Common myeloid progenitor, CD34-positive (primary cell): ENCODE measurements around the gene ZNF189.

Source experiments
- CTCF ChIA-PET: fragments of 350-600 bp; sonication (Branson Sonifier 250); formaldehyde crosslinking; loops from one replicate; lab custom pipeline; 2021; ENCODE audit warnings: antibody characterized with exemption; lab: Charles Lee
- POLR2A ChIA-PET: fragments of 350-600 bp; sonication (Branson Sonifier 250); formaldehyde crosslinking; loops from one replicate; lab custom pipeline; 2021; ENCODE audit warnings: antibody characterized with exemption; lab: Charles Lee
- DNase-seq, 3 donors: peaks; one replicate each; pipeline versions ENCODE4 v3.0.0 to v3.0.0-alpha.2; 2013
- H3K27ac ChIP-seq, 2 experiments: 1 replicate in 1 of 2; 2 replicates in 1 of 2; pipeline ENCODE4 v1.7.0; 2013; ENCODE audit warnings: inconsistent platforms in 2 of 2, low read length in 2 of 2, mild to moderate bottlenecking in 2 of 2, low read depth in 1 of 2, moderate library complexity in 1 of 2; ENCODE audit not compliant: severe bottlenecking in 2 of 2, insufficient read depth in 1 of 2, poor library complexity in 1 of 2
- H3K27me3 ChIP-seq, 5 experiments: replicated peaks in 2 of 5; 1 replicate in 3 of 5; 2 replicates in 2 of 5; pipeline versions ENCODE4 v1.6.1 to v1.7.0; 2013; ENCODE audit warnings: low read length in 4 of 5, mild to moderate bottlenecking in 2 of 5, moderate library complexity in 2 of 5, inconsistent platforms in 1 of 5; ENCODE audit not compliant: insufficient read depth in 5 of 5, control insufficient read depth in 4 of 5
- H3K36me3 ChIP-seq, 4 experiments: 1 replicate in 2 of 4; 2 replicates in 2 of 4; pipeline versions ENCODE4 v1.6.1 to v1.7.0; 2013; ENCODE audit warnings: low read length in 3 of 4, control low read depth in 1 of 4, mild to moderate bottlenecking in 1 of 4; ENCODE audit not compliant: control insufficient read depth in 4 of 4, insufficient read depth in 4 of 4
- H3K4me1 ChIP-seq, 4 experiments: 1 replicate in 3 of 4; 2 replicates in 1 of 4; pipeline versions ENCODE4 v1.6.1 to v1.7.1; 2013; ENCODE audit warnings: low read length in 3 of 4, mild to moderate bottlenecking in 3 of 4, control low read depth in 1 of 4, inconsistent platforms in 1 of 4, moderate library complexity in 1 of 4; ENCODE audit not compliant: control insufficient read depth in 4 of 4, insufficient read depth in 4 of 4; ENCODE audit errors: control extremely low read depth in 1 of 4
- H3K4me3 ChIP-seq, 7 experiments: 1 replicate in 4 of 7; 2 replicates in 3 of 7; pipeline versions ENCODE4 v1.5.1 to v1.7.0; 2013; ENCODE audit warnings: mild to moderate bottlenecking in 7 of 7, low read length in 6 of 7, moderate library complexity in 6 of 7, inconsistent platforms in 2 of 7, low read depth in 2 of 7, control low read depth in 1 of 7; ENCODE audit not compliant: insufficient read depth in 4 of 7, control insufficient read depth in 1 of 7; ENCODE audit errors: extremely low read depth in 1 of 7
- H3K9me3 ChIP-seq, 5 experiments: 1 replicate in 4 of 5; 2 replicates in 1 of 5; pipeline versions ENCODE4 v1.6.1 to v1.7.1; 2013; ENCODE audit warnings: low read length in 4 of 5, mild to moderate bottlenecking in 2 of 5, inconsistent platforms in 1 of 5, low read depth in 1 of 5, moderate library complexity in 1 of 5; ENCODE audit not compliant: control insufficient read depth in 4 of 5, insufficient read depth in 2 of 5; ENCODE audit errors: control extremely low read depth in 1 of 5
- WGBS: methylation state at CpG from one replicate; pipeline ENCODE4 v1.1.5; 2013; ENCODE audit not compliant: insufficient coverage; 5-methylcytosine and 5-hydroxymethylcytosine counted together

ZNF189 gene

DNA sequence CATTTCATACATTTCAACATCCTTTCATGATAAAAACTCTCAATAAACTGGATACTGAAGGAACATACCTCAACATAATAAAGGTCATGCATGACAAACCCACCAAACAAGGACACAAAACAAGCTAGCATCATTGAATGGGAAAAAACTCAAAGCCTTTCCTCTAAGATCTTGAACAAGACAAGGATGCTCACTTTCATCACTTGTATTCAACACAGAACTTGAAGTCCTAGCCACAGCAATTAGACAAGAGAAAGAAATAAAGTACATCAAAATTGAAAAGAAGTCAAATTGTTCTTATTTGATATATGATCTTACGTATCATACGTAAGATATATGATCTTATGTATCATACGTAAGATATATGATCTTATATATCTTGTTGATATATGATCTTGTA, 5.5 kb upstream of the ZNF189 start:
- ChIA-PET POLR2A (no interaction called here), CTCF (no interaction called here)
- Histone ChIP-seq H3K9me3 (peaks cover 0 to 16% (median 3%) of the 10 kb centered on the region in 5 experiments), H3K36me3 (peaks cover 12 to 46% (median 27%) of the 10 kb centered on the region in 4 experiments), H3K4me1 (peaks cover 0 to 11% (median 4%) of the 10 kb centered on the region in 4 experiments), H3K4me3 (no peak overlapping the region), H3K27me3 (no peaks in the 10 kb centered on the region), H3K27ac (no peak overlapping the region)
- no peak for DNase-seq
- WGBS, result no CpG with 5 or more reads among the region's 3 CpGs

DNA sequence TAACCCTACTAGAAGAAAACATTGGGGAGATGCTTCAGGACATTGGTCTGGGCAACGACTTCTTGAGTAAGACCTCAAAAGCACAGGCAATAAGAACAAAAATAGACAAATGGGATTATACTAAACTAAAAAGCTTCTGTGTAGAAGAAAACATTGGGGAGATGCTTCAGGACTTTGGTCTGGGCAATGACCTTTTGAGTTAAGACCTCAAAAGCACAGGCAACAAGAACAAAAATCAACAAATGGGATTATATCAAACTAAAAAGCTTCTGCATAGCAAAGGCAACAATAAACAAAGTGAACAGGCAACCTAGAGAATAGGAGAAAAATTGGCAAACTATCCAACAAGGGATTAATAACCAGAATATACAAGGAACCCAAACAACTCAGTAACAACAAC, 4.0 kb upstream of the ZNF189 start:
- no peak for DNase-seq
- Histone ChIP-seq H3K27me3 (no peaks in the 10 kb centered on the region), H3K4me1 (peaks cover 4 to 17% (median 8%) of the 10 kb centered on the region in 4 experiments), H3K36me3 (peaks cover 10 to 34% (median 18%) of the 10 kb centered on the region in 4 experiments), H3K9me3 (peaks cover 0 to 16% (median 3%) of the 10 kb centered on the region in 5 experiments), H3K4me3 (no peak overlapping the region), H3K27ac (no peak overlapping the region)
- ChIA-PET POLR2A (no interaction called here), CTCF (no interaction called here)
- WGBS, result no CpG with 5 or more reads among the region's 1 CpG

DNA sequence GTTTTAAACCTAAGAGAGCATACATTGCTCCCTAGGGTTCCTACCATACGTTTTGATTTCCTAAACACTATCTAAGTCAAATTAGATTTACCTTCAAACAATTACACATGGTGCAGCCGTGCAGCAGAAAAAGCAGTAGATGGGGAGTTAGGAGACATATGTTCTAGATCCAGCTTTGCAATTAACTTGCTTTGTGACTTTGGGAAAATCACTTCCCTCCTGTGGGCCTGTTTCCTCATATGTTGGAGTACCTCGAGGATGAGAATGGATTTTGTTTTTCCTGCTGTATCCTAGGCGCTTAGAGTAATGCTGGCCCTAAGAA, 944 bp upstream of the ZNF189 start:
- no peaks in the 10 kb centered on the region for H3K27me3 ChIP-seq
- peaks cover 9 to 29% (median 15%) of the 10 kb centered on the region in 4 experiments for H3K4me1 ChIP-seq
- WGBS, result 0% methylated on average over 2 of the region's 4 CpGs
- H3K4me3 ChIP-seq, result peak overlapping the region in 6 of 7 experiments; percentile 72 to 100 (median 93)
- ChIA-PET POLR2A (interaction anchor here (0.7 kb wide), 1 partner anchor 715 kb away, joined by 3 read pairs; no protein-coding TSS in a partner anchor), CTCF (interaction anchor here (1.6 to 2.3 kb wide), 3 partner anchors 9 to 89 kb away, joined by 3 to 10 read pairs (median 4); a partner anchor contains a TSS)
- H3K9me3 ChIP-seq, result peaks cover 1 to 27% (median 3%) of the 10 kb centered on the region in 5 experiments
- no peak for DNase-seq
- H3K36me3 ChIP-seq, result peaks cover 11 to 44% (median 30%) of the 10 kb centered on the region in 4 experiments
- H3K27ac ChIP-seq, result peak overlapping the region; percentile 96 to 98

DNA sequence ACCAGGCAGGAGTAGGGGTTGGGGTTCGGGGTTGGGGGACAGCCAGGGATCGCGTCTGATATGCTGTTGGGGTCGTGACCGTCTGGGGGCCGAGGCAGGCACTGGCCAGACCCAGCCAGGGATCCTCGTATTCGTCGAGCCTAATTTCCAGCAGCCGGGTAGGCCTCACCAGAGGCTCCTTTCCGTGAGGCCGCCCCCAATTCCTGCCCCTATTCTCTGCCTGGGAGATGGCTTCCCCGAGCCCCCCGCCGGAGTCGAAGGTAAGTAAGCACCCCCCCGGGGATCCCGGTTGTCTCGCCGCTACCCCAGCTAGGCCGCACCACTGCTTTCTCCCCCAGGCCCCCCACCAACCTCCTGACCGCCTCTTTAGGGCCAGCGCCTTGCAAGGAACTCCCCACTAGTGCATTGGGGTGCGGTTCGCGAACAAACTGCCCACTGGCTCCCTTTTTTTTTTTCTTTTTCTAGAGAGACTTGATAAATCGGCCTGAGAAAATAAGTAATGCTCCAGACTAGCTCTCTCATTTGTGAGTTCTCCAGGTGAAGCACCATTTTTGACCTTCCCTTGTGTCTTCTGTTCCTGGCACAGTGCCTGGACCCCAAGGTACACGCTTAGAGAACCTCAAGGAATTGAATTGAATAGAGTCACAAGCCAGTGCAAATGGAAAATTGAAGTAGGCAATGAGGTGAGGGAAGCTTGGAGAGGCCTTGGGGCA, 435 bp downstream of the ZNF189 start:
- DNase-seq, result peak in 2 of 3 donors; percentile 16 to 22
- Histone ChIP-seq H3K36me3 (peaks cover 25 to 55% (median 42%) of the 10 kb centered on the region in 4 experiments), H3K4me3 (peak overlapping the region; percentile 57 to 100 (median 87)), H3K27me3 (no peaks in the 10 kb centered on the region), H3K4me1 (peaks cover 9 to 29% (median 15%) of the 10 kb centered on the region in 4 experiments), H3K9me3 (peaks cover 9 to 32% (median 12%) of the 10 kb centered on the region in 5 experiments), H3K27ac (peak overlapping the region; percentile 82 to 98)
- ChIA-PET CTCF (interaction anchor here (1.6 to 2.3 kb wide), 4 partner anchors 10 to 87 kb away, joined by 3 to 10 read pairs (median 6); a partner anchor contains a TSS), POLR2A (interaction anchor here (0.6 kb wide), 1 partner anchor 135 kb away, joined by 3 read pairs; the partner anchor contains the start of gene RNF20)
- WGBS, result under 1% methylated on average over 19 of the region's 28 CpGs

DNA sequence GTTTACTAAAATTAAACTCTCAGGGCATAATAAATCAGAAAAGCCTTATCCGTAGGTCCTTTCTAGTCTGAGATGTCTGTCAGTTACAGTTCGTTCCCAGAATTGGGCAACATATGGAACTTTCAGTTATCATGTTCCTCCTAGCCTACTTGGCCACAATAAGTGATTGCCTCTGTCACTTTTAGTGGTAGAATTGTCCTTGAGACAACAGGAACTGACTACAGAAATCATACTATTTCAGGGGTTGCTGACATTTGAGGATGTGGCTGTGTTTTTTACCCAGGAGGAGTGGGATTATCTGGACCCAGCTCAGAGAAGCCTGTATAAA, 956 bp downstream of the ZNF189 start:
- no peaks in the 10 kb centered on the region for H3K27me3 ChIP-seq
- peaks cover 8 to 33% (median 13%) of the 10 kb centered on the region in 5 experiments for H3K9me3 ChIP-seq
- peak in 1 of 3 donors; percentile 45 for DNase-seq
- 0% methylated on average over 2 of the region's 2 CpGs for WGBS
- H3K4me1 ChIP-seq, result peaks cover 9 to 29% (median 15%) of the 10 kb centered on the region in 4 experiments
- CTCF ChIA-PET, result interaction anchor here (1.7 to 1.8 kb wide), 2 partner anchors 9 to 17 kb away, joined by 4 to 7 read pairs; no protein-coding TSS in a partner anchor
- H3K4me3 ChIP-seq, result peak overlapping the region; percentile 57 to 100 (median 87)
- peaks cover 28 to 56% (median 41%) of the 10 kb centered on the region in 4 experiments for H3K36me3 ChIP-seq
- peak overlapping the region; percentile 82 to 98 for H3K27ac ChIP-seq
- POLR2A ChIA-PET, result no interaction called here

DNA sequence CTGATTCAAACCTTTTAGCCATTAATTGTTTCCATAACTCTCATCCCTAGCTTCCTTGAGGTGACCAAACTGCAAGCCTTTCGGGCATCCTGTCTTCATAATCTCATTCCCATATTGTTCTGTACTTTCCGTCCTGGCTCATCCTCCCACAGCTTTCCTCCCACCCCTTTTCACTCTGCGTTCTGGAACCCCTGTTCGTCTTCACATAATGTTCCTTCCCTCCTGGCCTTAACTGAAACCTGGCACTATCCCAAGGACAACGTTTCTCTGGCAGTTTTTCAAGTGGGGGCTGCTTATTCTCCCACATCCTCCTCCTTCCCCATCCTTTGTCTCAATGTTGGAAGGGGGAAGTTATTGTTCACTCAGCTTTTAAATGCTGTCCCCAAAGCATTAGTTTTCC, 1.5 kb downstream of the ZNF189 start:
- no peak for DNase-seq
- POLR2A ChIA-PET, result no interaction called here
- WGBS, result 68% methylated on average over 4 of the region's 5 CpGs
- CTCF ChIA-PET, result interaction anchor here (1.7 kb wide), 1 partner anchor 9 kb away, joined by 7 read pairs; no protein-coding TSS in a partner anchor
- Histone ChIP-seq H3K4me3 (peak overlapping the region in 3 of 7 experiments; percentile 72 to 100 (median 95)), H3K27ac (peak overlapping the region in 1 of 2 experiments; percentile 82), H3K27me3 (no peaks in the 10 kb centered on the region), H3K4me1 (peaks cover 9 to 29% (median 15%) of the 10 kb centered on the region in 4 experiments), H3K36me3 (peaks cover 31 to 56% (median 44%) of the 10 kb centered on the region in 4 experiments), H3K9me3 (peaks cover 9 to 33% (median 17%) of the 10 kb centered on the region in 5 experiments)
